Stimulated activated CD4-positive, alpha-beta T cell treated with anti-CD3 and anti-CD28 coated beads, Interleukin-2, amount 100 ng/mL, for 24 hours (primary cell): ENCODE measurements around the gene COA1.
A peak's percentile ranks its signal among the peaks of the same experiment; 100 is the strongest.
"Not testable (repeated sequence)": the region's sequence is repeated elsewhere in the genome, so short reads cannot be mapped to it uniquely, and the experiment has no call there.

ENCODE experiments used
- DNase-seq, 2 donors: peaks; one replicate each; pipeline ENCODE4 v3.0.0-alpha.2; 2020

The COA1 gene

DNA sequence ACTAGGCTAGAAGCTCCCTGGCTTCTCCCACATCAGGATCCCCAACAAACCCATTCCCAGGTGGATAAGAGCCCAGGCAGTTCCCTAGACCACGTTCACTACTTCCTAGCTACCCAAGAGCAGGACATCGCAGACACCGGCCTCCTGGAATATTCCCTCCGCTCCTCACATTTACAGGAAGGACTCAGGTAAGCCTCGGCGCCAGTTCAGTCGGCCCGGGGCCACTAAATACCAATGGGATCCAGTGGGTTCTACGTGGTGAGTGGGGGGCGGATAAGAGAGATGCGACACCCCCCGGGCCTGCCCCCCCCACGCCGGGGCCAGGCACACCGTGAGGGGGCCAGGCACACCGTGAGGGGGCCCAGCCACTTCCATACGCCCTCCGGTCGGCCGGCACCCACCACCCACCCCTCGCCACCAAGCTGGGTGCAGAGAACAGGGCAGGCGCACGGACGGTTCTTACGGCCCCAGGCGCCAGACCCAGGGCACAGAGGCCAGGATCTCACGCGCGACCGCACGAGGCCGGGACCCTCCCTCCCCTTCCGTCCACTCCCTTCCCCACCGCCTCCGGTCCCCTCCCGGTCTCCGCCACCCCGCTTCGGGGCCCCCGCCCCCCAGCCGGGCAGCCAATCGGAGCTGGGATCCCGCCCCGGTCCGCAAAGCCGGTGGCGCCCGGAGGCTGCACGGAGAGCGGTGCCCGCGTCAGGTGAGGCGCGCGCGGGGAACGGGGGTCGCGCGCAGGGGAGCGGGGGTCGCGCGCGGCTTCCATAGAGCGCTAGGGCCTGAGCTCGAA is 28.9 kb upstream of the COA1 start, which contains the start of gene BLVRA:
Gene BLVRA, plus strand, starts transcription at position 652 of the 793 bp plus-strand sequence. CDS start 12,479 bp downstream, outside the sequence.
- peak; percentile 69 to 73 for DNase-seq

DNA sequence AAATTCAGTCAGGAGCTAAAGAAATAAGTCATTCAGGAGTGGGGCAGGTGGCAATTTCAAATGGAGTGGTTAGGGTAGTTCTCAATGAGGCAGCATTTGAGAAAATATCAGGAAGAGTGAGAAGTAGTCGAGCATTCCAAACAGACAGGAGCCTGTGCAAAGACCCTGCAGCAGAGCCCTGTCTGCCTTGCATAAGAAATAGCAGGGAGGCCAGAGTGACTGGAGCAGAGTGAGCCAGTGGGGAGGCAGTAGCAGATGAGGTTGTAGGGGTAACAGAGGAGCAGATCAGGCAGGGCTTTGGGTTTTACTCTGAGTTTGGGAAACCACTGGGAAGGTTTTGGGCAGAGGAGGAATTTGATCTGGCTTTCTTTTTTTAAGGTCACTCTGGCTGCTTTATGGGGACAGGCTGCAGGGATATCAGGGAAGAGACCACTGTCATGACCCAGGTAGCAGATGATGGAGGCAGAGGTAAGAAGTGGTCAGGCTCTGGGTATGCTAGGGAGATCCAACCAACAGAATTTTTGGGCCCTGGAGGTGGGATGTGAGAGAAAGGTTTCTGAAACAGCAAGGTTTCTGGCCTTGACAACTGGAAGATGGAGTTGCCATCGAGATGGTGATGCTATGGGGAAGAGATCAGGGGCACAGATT is 27.9 kb upstream of the COA1 start:
- DNase-seq = no peak

DNA sequence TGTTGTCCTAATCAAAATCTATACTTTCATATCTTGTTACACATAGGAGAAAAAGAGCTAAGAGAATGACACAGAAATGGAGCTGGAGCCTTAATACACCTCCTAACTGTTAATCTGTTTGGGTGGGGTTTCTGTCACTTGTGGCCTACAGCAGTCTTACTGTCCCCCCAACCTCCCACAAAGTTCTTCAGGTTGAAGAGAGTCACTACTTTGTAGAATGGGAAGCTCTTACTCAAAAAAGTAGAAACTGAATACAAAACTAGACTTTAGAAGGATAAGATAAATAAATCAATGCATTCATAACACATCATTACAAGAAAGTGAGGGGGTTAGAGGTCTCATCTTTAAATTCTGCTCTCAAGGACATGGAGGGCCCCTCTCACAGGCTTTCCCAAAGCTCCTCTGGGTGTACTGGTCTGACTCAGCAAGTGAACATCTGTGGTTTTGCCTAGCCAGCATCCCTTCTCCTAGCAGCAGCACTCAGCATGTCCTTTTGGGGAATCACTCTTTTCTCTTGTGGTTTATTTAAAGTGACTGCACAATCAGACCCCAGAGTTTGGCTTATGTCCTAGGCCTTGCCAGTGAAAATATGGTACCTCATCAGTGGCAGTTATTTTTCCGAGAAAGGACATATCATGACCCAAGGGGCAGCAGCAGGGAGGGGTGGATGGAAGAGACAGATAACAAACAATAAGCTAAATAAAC is 27.2 kb upstream of the COA1 start:
- no peak for DNase-seq

- no peak for DNase-seq
Observed at GRCh38 chr7:43754596-43754995, 25.3 kb upstream of the COA1 start.

GRCh38 chr7:43753843-43754242 is 24.5 kb upstream of the COA1 start:
- no peak for DNase-seq

GRCh38 chr7:43753271-43753810 is 24.0 kb upstream of the COA1 start:
- DNase-seq = no peak

GRCh38 chr7:43752411-43752810 is 23.1 kb upstream of the COA1 start:
- no peak for DNase-seq

DNA sequence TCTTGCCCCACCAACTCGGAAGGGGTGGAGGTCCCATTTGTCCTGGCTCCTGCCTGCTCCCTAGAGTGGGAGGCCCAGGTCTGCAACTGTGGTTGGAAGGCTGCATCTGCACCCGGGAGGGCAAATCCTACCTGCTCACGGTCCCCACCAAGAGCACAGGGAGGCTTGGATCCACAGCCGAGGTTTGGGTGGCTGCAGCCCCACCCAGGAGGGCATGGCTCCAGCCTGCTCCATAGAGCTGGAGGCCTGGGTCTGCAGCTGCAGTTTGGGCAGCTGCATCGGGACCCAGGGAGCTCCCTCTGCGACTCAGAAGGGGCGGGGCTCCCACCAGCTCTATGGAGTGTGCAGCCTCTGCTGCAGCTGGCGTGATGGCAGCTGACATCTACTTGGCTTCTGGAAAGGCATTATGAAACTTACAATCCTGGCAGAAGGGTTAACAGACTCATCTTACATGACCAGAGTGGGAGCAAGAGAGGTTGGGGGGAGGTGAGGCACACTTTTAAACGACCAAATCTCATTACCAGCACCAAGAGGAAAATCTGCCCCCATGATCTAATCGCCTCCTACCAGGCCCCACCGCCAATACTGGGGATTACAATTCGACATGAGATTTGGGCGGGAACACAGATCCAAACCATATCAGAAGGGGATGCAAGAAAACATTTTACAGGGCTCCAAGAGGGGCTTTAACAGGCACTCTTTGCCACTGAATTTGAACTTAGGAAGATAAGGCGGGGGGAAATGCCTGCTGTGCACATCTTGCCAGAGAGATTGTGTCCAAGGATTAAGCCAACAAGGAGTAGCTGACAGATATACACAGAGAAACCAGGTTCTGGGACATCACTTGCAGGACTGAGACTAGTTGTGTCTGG is 20.9 kb upstream of the COA1 start:
- no peak for DNase-seq

GRCh38 chr7:43749383-43749940 is 20.1 kb upstream of the COA1 start:
- DNase-seq = no peak

GRCh38 chr7:43747328-43748105 is 18.2 kb upstream of the COA1 start:
- DNase-seq = no peak

DNA sequence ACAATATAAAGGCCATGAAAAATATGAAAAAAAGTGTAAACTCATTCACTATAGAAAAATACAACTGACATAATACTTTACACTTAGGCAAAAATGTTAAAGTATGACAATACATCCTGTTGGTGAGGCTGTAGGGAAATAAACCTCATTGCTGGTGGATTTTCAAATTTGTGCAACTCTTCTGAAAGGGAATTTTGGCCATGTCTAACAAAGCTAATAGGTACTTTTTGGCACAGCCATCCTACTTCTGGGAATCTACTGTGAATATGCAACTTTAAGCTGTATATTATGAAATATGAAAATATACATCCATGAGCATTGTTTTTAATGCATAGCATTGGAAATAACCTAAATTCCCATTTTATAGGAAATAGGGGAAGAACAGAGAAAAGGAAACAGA is 13.4 kb upstream of the COA1 start:
- no peak for DNase-seq

GRCh38 chr7:43737467-43738127 is 8.3 kb upstream of the COA1 start:
- no peak for DNase-seq

DNA sequence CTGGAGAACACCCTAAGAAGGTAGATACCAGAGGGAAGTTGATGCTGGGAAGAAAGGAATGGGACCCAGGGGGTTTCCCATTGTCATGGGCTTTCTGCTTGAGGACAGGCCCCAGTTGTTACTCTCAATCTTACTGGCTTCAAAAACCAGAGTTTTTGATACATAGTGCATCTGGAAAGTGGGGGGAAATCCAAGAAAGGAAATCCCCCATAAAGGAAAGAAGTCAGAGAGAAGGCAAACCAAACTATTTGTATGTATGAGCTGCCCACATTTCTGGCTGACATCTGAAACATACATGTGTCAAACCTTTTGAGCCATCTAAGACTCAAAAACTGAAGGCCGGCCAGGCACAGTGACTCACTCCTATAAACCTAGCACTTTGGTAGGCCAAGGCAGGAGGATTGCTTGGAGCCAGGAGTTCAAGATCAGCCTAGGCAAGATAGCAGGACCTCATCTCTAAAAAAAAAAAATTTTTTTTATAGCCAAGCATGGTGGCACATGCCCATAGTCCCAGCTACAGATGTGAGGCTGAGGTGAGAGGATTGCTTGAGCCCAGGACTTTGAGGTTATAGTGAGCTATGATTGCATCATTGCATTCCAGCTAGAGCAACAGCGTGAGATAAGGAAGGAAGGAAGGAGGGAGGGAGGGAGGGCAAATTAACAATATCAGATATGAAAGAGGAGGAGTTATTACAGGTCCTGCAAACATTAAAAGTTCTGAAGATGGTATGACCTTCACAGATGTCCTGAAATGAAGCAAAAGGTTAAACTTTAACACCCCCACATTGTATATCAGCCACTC is 6.7 kb upstream of the COA1 start:
- peak; percentile 37 to 50 for DNase-seq

DNA sequence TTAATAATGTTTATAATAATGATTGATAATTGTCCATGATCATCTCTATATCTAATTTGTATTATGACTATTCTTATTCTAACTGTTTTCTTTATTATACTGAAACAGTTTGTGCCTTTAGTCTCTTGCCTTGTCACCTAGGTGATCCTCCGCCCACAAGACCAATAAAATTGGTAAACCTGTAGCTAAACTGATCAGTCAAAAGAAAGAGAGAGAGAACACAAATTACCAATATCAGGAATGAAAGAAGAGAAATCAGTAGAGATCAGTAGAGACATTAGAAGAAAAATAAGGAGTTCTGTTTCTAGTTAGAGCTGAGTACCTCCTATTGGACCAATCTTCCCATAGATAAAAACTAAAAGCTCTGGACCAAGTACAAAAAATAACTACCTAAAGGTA is 6.1 kb upstream of the COA1 start:
- DNase-seq = no peak

- not testable (repeated sequence) for DNase-seq
Observed at GRCh38 chr7:43734575-43735332, 5.4 kb upstream of the COA1 start.

GRCh38 chr7:43731494-43731893 is 2.2 kb upstream of the COA1 start:
- not testable (repeated sequence) for DNase-seq

- DNase-seq = no peak
Observed at GRCh38 chr7:43729924-43730248, 563 bp upstream of the COA1 start.

- DNase-seq = no peak
Observed at GRCh38 chr7:43727494-43727893, 1.8 kb downstream of the COA1 start.

GRCh38 chr7:43727003-43727402 is 2.3 kb downstream of the COA1 start:
- DNase-seq = no peak
